GM18517 (cell line): ENCODE data around the gene RABGAP1.

Experiments used
- ATAC-seq: cut with Tn5 transposase; IDR thresholded peaks from one replicate; pipeline ENCODE4 v1.9.1; 2021; ENCODE audit warnings: mild to moderate bottlenecking, moderate library complexity; ENCODE audit not compliant: unreplicated experiment

RABGAP1 gene

DNA sequence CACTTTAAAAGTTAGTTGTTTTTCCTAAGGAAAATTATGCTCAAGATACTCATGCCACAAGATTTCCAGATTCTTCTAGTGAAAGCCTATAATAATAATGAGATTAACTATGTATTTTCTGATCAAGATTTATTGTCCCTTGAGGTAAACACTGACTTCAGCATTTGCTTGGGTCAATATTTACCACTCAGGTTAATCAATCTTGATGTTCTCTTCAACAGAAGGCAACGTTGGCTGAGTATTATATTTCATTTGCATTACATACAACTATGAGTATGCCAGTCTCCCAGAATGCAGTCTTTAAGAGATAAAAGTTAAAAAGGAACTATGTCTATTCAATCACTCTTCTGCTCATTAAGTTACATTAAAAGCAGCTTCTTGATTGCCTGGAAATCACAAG, 208.2 kb downstream of the RABGAP1 start:
- ATAC-seq = no peak

DNA sequence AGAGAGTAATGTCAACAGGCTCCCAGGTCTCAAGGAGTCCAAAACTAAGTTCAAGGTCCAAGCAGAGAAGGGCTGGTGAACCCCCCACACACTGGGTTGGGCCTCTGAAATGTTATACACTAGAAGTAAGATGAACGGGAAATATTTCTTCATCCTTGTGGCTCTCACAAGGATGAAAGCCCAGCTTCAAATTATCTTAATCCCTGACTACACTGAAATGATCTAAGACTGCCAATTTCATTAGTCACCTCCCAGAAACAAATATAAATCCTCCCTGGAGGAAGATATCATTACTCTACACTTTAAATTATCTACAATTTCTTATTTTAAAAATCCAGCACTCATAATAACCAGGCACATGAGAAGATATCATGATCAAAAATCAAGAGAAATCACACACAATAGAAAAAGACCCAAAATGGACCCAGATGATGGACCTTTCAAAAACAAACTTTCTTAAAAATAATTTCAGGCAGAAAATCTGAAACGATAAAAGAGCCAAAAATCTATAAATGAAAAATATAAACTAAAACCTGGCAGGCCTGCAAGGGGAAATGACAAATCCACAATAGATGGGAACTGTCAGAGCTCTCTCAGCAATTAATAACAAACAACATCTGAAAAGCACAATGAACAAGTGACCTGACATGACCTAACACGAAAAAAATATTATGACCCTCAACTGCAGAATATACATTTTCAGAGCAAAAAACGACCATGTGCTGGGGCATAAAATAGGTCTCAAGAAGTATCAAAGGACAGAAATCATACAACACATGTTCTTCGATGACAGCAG, 210.1 kb downstream of the RABGAP1 start:
- no peak for ATAC-seq
